Lower lobe of right lung (tissue), 2 donors: ENCODE data around the gene NLRP10. TPM values are rescaled to one million over a fixed set of nuclear protein-coding genes. Genes with fewer than 3 reads are reported as not detected.

Source experiments
- ATAC-seq, 2 donors: fragments of 200-7000 bp; cut with Tn5 transposase; one replicate each; pipeline ENCODE4 v1.9.1; 2020 to 2022; ENCODE audit warnings: mild to moderate bottlenecking in 2 of 2, moderate library complexity in 2 of 2
- DNase-seq: peaks from one replicate; pipeline ENCODE4 v3.0.0-alpha.2; 2020
- H3K27ac ChIP-seq: fragments of 200-600 bp; one replicate; pipeline ENCODE4 v1.8.0; 2022
- H3K27me3 ChIP-seq: fragments of 200-600 bp; one replicate; pipeline ENCODE4 v1.8.0; 2022; ENCODE audit warnings: low read depth
- H3K36me3 ChIP-seq: fragments of 200-600 bp; one replicate; pipeline ENCODE4 v1.8.0; 2022; ENCODE audit warnings: mild to moderate bottlenecking
- H3K4me1 ChIP-seq: fragments of 200-600 bp; one replicate; pipeline ENCODE4 v1.8.0; 2022
- H3K4me3 ChIP-seq: fragments of 200-600 bp; one replicate; pipeline ENCODE4 v1.8.0; 2022; ENCODE audit warnings: mild to moderate bottlenecking
- H3K9me3 ChIP-seq: fragments of 200-600 bp; one replicate; pipeline ENCODE4 v1.8.0; 2022
- intact Hi-C: fragments of 100-400 bp; cut with DNase I; formaldehyde crosslinking; loops from one replicate; pipeline ENCODE4 v1.11.0; 2022
- long read RNA-seq: library from polyadenylated mRNA; unstranded; transcript quantifications from one replicate; pipeline ENCODE4 v2.0.0, GENCODE V29; 2021
- total RNA-seq: library from RNA; stranded (reverse); fragmentation: NEBNext Ultra II Directional; extraction: Animal tissue kit (Norgen Biotek cat#: 25700); gene quantifications from one replicate; pipeline ENCODE4 v1.2.1, GENCODE V29; 2021
- TF ChIP-seq, protein P1 (sequence below): fragments of 200-600 bp; IDR thresholded peaks from one replicate; pipeline ENCODE4 v1.8.0; 2022; ENCODE audit warnings: antibody characterized with exemption, mild to moderate bottlenecking
- donor health status: DM: no; HTN: yes; CAD: no; lungs with severe emphysema.

NLRP10 gene, protein sequence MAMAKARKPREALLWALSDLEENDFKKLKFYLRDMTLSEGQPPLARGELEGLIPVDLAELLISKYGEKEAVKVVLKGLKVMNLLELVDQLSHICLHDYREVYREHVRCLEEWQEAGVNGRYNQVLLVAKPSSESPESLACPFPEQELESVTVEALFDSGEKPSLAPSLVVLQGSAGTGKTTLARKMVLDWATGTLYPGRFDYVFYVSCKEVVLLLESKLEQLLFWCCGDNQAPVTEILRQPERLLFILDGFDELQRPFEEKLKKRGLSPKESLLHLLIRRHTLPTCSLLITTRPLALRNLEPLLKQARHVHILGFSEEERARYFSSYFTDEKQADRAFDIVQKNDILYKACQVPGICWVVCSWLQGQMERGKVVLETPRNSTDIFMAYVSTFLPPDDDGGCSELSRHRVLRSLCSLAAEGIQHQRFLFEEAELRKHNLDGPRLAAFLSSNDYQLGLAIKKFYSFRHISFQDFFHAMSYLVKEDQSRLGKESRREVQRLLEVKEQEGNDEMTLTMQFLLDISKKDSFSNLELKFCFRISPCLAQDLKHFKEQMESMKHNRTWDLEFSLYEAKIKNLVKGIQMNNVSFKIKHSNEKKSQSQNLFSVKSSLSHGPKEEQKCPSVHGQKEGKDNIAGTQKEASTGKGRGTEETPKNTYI
- not detected for total RNA-seq
- long read RNA-seq = 0 reads

DNA sequence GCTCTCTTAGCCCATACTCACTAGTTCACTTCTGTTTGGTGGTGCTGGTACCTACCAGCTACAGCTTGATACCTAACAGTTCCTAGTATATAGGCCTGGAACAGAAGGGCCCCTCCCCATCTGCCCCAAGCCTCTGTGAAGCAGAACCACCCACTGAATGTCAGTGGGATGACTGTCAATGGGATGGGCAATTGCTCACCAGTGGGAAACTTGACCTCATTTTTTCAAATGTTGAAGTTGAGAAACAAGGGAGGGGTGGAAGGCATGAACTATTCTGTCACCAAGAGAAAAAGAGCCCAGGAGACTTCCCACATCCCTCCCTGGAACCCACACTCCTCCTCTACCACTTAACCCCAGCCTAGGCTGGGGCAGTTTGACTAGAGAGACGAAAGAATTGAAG, at the start of gene NLRP10:
NLRP10 (minus strand) TSS at position 62 of the 400 bp plus-strand sequence. CDS start 1,952 bp downstream, outside the sequence.
- DNase-seq = no peak
- TF ChIP-seq, protein P1, sequence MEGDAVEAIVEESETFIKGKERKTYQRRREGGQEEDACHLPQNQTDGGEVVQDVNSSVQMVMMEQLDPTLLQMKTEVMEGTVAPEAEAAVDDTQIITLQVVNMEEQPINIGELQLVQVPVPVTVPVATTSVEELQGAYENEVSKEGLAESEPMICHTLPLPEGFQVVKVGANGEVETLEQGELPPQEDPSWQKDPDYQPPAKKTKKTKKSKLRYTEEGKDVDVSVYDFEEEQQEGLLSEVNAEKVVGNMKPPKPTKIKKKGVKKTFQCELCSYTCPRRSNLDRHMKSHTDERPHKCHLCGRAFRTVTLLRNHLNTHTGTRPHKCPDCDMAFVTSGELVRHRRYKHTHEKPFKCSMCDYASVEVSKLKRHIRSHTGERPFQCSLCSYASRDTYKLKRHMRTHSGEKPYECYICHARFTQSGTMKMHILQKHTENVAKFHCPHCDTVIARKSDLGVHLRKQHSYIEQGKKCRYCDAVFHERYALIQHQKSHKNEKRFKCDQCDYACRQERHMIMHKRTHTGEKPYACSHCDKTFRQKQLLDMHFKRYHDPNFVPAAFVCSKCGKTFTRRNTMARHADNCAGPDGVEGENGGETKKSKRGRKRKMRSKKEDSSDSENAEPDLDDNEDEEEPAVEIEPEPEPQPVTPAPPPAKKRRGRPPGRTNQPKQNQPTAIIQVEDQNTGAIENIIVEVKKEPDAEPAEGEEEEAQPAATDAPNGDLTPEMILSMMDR = no peak
- Histone ChIP-seq H3K9me3 (no peaks in the 10 kb centered on the region), H3K27ac (no peak within 1 kb of the TSS), H3K36me3 (no peaks in the 10 kb centered on the region), H3K27me3 (no peaks in the 10 kb centered on the region), H3K4me1 (no peaks in the 10 kb centered on the region), H3K4me3 (no peak within 1 kb of the TSS)
- intact Hi-C loops = no loop called here
- no peak for ATAC-seq

DNA sequence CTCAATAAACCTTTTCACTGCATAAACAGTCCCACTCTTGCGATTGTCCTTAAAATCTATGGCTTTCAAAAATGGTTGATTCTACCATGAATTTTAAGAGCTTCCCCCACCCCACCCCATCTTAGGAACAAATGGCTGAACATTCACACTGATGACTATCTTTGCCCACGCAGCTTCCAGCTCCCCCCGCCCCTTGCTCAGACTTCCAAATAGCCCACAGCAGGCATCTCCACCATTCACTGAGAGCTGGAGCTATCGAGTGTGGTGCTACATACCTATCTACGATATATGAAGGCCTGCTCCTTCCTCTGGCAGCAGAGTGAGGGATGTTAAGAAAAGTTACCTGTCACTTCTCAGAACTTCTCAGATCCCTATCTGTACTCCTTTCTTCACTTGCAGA, 48.6 kb upstream of the NLRP10 start:
- peaks cover 19% of the 10 kb centered on the region for H3K27me3 ChIP-seq
- H3K4me3 ChIP-seq = no peak overlapping the region
- intact Hi-C loops = no loop called here
- no peaks in the 10 kb centered on the region for H3K36me3 ChIP-seq
- DNase-seq (no peak), ATAC-seq (no peak)
- H3K4me1 ChIP-seq = peaks cover 3% of the 10 kb centered on the region
- TF ChIP-seq, protein P1 = no peak
- no peaks in the 10 kb centered on the region for H3K9me3 ChIP-seq
- no peak overlapping the region for H3K27ac ChIP-seq

DNA sequence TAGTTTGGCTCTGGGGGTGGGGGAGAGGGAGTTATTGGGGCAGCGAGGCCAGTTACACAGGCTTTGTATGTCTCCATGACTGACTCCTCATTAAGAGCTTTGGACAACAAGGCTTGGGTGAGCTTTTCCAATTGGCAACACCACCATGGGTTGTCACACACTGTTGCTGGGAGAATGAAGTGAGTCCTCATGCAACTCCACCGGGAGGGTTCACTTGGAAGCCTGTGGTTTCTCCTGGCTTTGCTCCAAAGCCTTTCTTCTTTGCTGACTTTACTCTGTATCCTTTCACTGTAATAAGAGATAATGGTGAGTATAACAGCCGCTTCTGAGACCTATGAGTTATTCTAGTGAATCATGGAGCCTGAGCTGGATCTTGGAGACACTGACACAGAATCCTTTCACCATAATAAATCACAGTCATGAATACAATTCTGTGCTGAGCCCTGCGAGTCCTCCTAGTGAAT, 46.8 kb upstream of the NLRP10 start:
- TF ChIP-seq, protein P1 = no peak
- DNase-seq = no peak
- Histone ChIP-seq H3K27ac (no peak overlapping the region), H3K9me3 (no peaks in the 10 kb centered on the region), H3K27me3 (peaks cover 4% of the 10 kb centered on the region), H3K4me3 (no peak overlapping the region), H3K4me1 (no peaks in the 10 kb centered on the region), H3K36me3 (no peaks in the 10 kb centered on the region)
- intact Hi-C loops = no loop called here
- no peak for ATAC-seq

DNA sequence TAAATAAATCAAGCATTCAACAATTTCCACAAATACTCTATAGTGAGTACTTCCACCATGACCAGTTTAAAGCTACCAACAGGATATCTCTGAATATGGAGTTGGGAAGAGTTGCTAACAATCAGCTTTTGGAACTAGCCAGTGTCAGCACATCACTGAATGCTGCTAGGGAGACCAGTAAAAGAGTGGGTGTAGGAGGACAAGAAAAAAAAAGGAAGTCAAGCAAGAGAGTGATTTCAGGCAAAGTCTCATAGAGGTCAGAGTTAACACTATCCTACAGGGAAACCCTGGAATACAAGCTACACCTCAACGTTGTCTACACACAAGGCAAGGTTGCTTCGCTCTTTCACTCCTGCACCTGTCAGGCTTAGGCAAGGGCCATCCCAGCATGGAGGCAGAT, 46.1 kb upstream of the NLRP10 start:
- TF ChIP-seq, protein P1 = no peak
- intact Hi-C loops = no loop called here
- Histone ChIP-seq H3K27me3 (peaks cover 4% of the 10 kb centered on the region), H3K4me3 (no peak overlapping the region), H3K9me3 (no peaks in the 10 kb centered on the region), H3K27ac (no peak overlapping the region), H3K36me3 (no peaks in the 10 kb centered on the region), H3K4me1 (no peaks in the 10 kb centered on the region)
- DNase-seq (no peak), ATAC-seq (no peak)

DNA sequence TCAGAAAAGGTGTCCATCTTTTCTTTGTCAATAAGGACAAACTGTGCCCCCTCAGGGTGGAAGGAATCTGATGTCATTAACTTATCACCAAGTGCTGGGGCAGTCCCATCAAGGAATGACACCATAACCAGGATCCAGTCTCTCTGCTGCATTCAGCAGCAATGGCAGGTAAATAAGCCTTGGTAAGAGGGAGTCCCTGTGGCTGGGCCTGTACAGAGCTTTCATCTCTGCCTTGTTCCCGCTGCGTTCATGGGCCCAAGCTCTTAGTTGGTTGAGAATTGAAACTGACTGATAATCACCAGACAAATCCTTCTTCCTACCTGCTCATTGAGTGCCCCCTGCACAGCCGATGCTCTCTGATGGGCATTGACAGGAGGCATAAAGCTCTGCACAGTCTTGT, 44.6 kb upstream of the NLRP10 start:
- intact Hi-C loops = no loop called here
- no peaks in the 10 kb centered on the region for H3K9me3 ChIP-seq

More for the DNA sequence above, 44.6 kb upstream of the NLRP10 start:
- Histone ChIP-seq H3K27me3 (peaks cover 4% of the 10 kb centered on the region), H3K4me3 (no peak overlapping the region), H3K27ac (no peak overlapping the region), H3K36me3 (no peaks in the 10 kb centered on the region), H3K4me1 (no peaks in the 10 kb centered on the region)
- ATAC-seq (no peak), DNase-seq (no peak)
- TF ChIP-seq, protein P1 = no peak
